ENCODE results near the gene DGLUCY.
A peak's percentile ranks its signal among the peaks of the same experiment; 100 is the strongest.
"Not testable (repeated sequence)": the region's sequence is repeated elsewhere in the genome, so short reads cannot be mapped to it uniquely, and the experiment has no call there.

Gene DGLUCY

DNA sequence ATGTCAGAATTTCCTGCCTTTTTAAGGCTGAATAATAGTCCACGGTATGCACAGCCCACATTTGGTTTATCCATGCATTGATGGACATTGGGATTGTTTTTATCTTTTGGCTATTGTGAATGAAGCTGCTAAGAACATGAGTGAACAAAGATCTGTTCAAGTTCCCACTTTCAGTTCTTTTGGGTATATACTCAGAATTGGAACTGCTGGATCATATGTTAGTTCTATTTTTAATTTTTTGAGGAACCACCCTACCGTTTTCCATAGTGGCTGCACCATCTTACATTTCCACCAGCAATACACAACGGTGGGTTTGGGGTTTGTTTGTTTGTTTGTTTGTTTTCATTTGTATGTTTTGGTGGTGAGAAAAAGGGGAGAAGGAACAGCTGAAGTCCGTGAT, 124.2 kb downstream of the DGLUCY start:
- DNase-seq (ENCODE audit: low spot score in 2 of 2): no peak
- Mint-ChIP-seq H3K4me3 (no peak overlapping the region), H3K27ac (no peak overlapping the region), H3K36me3 (peaks cover 2% of the 10 kb centered on the region), H3K9me3 (no peaks in the 10 kb centered on the region), H3K4me1 (peaks cover 17% of the 10 kb centered on the region), H3K27me3 (no peaks in the 10 kb centered on the region)
- no peak for ATAC-seq (ENCODE audit: low read depth)

DNA sequence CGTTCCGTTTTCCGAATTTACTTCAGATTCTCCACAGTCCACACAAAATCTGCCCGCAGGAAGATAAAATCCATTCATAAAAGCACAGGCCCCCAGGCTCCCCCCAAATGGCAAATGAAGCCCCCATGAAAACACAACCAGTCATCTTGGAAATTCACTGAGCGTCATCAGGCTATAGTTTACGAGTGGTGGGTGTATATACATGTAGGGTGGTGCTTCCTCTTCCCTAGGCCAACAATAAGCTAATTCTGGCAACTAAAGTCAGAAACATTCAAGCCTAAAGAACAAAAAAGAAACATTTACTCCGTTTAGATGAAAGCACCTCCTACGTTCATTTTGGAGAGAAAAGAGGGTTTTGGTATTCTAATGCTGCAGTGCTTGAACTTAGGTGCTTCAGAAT, 124.8 kb downstream of the DGLUCY start:
- Mint-ChIP-seq H3K27me3 (no peaks in the 10 kb centered on the region), H3K36me3 (peaks cover 2% of the 10 kb centered on the region), H3K4me1 (peaks cover 23% of the 10 kb centered on the region), H3K4me3 (no peak overlapping the region), H3K9me3 (no peaks in the 10 kb centered on the region), H3K27ac (no peak overlapping the region)
- ATAC-seq (ENCODE audit: low read depth): no peak
- DNase-seq (ENCODE audit: low spot score in 2 of 2): no peak

DNA sequence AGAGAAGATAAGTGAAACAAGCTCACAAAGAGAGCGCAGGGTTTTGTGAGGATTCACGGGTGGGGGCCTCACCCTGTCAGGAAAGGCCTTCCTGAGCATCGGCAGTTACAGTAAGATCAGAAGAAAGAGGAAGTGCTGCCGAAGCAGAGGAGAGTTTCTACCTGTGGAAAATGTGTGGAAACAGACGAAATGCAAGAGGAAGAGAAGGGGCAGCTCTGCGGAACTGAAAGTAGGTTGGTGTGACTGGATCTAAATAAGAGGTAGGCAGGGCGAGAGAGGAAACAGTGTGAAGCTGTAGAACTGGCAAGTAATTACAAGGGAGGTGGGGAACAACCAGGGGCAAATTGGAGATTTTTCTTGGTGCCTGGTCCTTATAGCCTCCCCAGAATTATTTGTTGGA, 128.0 kb downstream of the DGLUCY start:
- Mint-ChIP-seq H3K27me3 (no peaks in the 10 kb centered on the region), H3K36me3 (no peaks in the 10 kb centered on the region), H3K9me3 (no peaks in the 10 kb centered on the region), H3K27ac (peak overlapping the region; percentile 42), H3K4me1 (peaks cover 28% of the 10 kb centered on the region), H3K4me3 (peak overlapping the region; percentile 74)
- peak; percentile 39 to 54 for DNase-seq (ENCODE audit: low spot score in 2 of 2)
- peak; percentile 77 for ATAC-seq (ENCODE audit: low read depth)

DNA sequence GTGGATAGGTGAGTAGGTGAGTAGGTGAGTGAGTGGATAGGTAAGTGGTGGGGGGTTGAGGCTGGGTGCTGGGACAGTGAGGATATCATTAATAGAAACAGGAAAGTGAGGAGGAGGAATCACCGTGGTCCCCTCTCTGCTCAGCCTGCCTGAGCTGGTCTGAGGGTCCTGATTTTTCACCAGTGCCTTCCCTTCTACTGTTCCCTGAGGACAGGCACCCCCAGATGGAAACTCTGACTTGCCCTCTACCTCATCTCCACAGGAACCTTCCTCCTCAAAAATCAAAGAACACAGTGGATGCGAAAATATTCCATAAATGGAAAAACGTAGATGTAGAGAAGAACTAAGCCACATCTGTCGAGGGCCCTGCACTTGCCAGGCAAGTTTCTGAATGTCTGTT, 128.8 kb downstream of the DGLUCY start:
- ATAC-seq (ENCODE audit: low read depth) (no peak), DNase-seq (ENCODE audit: low spot score in 2 of 2) (no peak)
- H3K27ac Mint-ChIP-seq: peak overlapping the region; percentile 42
- peaks cover 3% of the 10 kb centered on the region for H3K9me3 Mint-ChIP-seq
- H3K4me3 Mint-ChIP-seq: peak overlapping the region; percentile 74
- peaks cover 31% of the 10 kb centered on the region for H3K4me1 Mint-ChIP-seq
- H3K36me3 Mint-ChIP-seq: peaks cover 3% of the 10 kb centered on the region
- no peaks in the 10 kb centered on the region for H3K27me3 Mint-ChIP-seq

DNA sequence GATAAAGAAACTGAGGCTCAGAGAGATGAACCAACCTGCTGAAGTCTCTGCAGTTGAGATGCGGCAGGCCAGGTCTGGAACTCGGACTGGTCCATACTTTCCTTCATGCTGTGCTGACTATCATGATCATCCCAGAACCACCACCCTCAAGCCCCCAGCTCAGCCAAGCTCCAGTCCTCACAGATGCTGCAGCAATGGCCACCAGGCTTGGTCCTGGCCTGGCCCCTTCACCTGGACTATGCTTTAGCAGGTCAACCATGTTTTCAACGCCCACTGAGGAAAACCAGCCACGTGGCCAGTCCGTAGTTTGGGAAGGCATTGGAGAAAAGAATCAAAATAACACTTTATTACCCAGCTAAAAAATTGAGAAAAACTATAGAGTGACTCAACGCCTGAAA, 129.2 kb downstream of the DGLUCY start:
- Mint-ChIP-seq H3K9me3 (peaks cover 3% of the 10 kb centered on the region), H3K27ac (peak overlapping the region; percentile 42), H3K4me1 (peaks cover 31% of the 10 kb centered on the region), H3K36me3 (peaks cover 3% of the 10 kb centered on the region), H3K4me3 (peak overlapping the region; percentile 74), H3K27me3 (no peaks in the 10 kb centered on the region)
- ATAC-seq (ENCODE audit: low read depth) (no peak), DNase-seq (ENCODE audit: low spot score in 2 of 2) (no peak)

DNA sequence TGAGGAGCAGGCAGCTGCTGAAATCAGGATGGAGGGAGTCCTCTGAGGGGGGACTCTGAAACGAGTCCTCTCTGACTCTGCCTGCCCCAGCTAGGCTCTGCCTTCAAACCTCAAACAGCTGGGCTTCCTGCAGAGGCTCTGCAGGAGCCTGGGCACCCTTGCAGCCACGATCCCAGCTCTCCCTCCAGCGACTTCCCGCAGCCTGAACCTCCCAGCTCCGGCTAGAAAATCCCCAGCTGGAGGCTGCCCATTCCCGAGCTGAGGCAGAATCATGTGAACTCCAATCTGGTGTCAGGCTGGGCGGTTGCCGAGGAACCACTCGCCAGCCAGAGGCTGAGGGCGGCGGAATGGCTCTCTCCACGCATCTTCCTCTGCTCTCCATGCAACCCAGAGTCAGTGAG, 130.6 kb downstream of the DGLUCY start, which contains the start of gene GPR68:
Gene GPR68, minus strand, starts transcription at position 204 of the 401 bp plus-strand sequence. CDS start 9,654 bp downstream, outside the sequence.
- DNase-seq (ENCODE audit: low spot score in 2 of 2): no peak

DNA sequence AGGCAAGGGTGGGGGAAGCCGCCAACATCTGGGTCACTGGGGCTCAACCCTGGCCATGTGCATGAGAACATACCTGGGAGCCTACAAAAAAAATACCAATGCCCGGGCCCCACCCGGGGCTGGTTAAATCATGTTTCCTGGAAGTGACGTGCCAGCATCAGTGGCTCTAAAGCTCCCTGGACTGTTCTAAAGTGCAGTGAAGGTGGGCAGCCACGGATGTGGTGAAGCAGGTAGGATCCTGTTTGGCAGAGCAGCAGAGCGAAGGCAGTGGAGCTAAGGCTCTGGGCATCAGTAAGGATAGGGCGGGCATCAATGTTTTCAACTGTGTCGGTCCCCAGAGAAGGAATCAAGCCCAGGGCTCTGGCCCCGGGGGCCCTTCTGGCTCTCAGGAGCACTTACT, 131.2 kb downstream of the DGLUCY start:
- Mint-ChIP-seq H3K27me3 (no peaks in the 10 kb centered on the region), H3K27ac (no peak overlapping the region), H3K4me3 (no peak overlapping the region), H3K4me1 (peaks cover 41% of the 10 kb centered on the region), H3K36me3 (peaks cover 3% of the 10 kb centered on the region), H3K9me3 (peaks cover 3% of the 10 kb centered on the region)
- ATAC-seq (ENCODE audit: low read depth) (no peak), DNase-seq (ENCODE audit: low spot score in 2 of 2) (no peak)

More for the DNA sequence above, 130.6 kb downstream of the DGLUCY start, which contains the start of gene GPR68:
- peak within 1 kb of the TSS; percentile 42 for H3K27ac Mint-ChIP-seq
- peak within 1 kb of the TSS; percentile 74 for H3K4me3 Mint-ChIP-seq
- H3K36me3 Mint-ChIP-seq: peaks cover 3% of the 10 kb centered on the region
- H3K4me1 Mint-ChIP-seq: peaks cover 36% of the 10 kb centered on the region
- ATAC-seq (ENCODE audit: low read depth): no peak
- peaks cover 3% of the 10 kb centered on the region for H3K9me3 Mint-ChIP-seq
- H3K27me3 Mint-ChIP-seq: no peaks in the 10 kb centered on the region

DNA sequence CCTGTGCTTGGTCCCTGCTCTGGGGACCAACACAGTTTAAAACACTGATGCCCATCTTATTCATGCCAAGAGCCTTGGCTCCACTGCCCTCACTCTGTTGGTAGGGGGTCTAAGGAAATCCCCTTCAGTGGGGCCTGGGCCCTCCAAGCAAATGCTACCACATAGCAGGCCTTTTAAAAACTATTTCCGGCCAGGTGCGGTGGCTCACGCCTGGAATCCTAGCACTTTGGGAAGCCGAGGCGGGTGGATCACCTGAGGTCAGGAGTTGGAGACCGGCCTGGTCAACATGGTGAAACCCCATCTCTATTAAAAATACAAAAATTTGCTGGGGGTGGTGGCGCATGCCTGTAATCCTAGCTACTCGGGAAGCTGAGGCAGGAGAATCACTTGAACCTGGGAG, 131.7 kb downstream of the DGLUCY start:
- H3K4me3 Mint-ChIP-seq; H3K27ac Mint-ChIP-seq; ATAC-seq (ENCODE audit: low read depth); H3K27me3 Mint-ChIP-seq; DNase-seq (ENCODE audit: low spot score in 2 of 2); H3K36me3 Mint-ChIP-seq; H3K9me3 Mint-ChIP-seq: not testable (repeated sequence)
- peaks cover 47% of the 10 kb centered on the region for H3K4me1 Mint-ChIP-seq

DNA sequence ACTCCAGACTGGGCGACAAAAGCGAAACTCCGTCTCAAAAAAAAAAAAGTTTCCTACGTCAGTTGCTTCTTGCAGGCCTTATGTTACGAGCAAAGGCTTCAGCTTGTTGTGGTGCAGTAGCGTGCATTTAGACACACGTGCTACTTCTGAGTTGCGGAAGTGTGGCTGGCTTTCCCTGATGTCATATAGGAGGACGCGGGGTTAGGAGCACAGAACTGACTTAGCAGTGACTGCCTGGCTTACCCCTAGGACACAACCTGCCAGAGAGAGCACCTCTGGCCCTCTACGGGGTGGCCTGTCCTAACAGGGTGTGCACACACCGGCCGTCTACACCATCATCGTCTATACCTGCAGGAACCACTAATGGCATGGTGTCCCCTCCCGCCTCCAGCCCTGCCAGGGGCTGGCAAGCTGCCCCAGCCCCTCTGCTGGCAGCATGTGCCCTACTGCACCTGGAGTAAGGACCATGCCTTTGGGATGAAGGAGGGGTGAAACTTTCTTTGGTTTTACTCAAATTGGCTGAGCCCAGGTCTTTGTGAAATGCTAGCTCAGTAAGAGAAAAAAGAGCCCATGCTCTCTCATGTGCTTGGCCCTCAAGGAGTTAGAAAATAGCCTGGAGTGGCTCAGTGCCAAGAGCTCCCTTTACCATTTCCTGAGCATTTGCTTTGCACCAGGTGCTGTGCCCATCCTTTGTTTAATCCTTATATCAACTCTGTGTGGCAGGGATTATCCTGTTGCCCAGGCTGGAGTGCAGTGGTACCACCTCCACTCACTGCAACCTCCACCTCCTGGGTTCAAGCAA, 132.4 kb downstream of the DGLUCY start:
- Mint-ChIP-seq H3K27ac (no peak overlapping the region), H3K4me1 (peaks cover 50% of the 10 kb centered on the region), H3K27me3 (no peaks in the 10 kb centered on the region), H3K9me3 (peaks cover 3% of the 10 kb centered on the region), H3K36me3 (peaks cover 3% of the 10 kb centered on the region), H3K4me3 (no peak overlapping the region)
- DNase-seq (ENCODE audit: low spot score in 2 of 2) (no peak), ATAC-seq (ENCODE audit: low read depth) (no peak)

DNA sequence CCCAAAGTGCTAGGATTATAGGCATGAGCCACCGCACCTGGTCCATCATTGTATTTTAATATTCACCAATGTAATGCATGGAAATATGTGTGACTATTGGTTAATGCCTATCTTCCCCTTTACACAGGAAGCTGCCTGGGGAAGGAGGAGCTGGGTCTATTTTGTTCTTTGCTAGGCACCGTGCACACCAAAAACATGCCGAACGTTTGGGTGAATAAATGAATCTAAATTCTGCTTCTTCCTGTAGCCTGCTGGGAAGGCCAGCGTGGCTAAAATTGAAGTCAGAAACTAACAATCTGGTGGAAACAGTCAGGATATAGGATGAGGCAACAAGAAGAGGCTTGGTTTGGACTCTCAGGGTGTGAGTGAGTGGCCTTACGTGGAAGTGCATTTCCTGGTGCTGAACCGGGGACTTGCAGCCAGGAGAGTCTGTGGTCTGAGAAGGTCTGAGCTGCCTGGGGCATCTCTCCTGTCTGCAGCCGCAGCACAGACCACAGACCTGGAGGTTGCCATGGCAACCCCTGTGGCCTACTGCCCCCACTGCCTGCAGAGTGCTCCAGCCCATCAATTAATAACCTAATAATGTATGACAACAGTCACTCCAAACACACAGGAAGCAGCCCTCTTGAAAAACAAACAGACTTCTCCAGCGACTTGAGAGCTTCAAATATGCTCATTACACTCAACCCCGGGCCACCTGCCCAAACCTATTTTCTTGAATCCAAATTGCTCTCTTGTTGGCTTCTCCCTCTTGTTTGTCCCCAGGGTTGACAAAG, 136.2 kb downstream of the DGLUCY start:
- DNase-seq (ENCODE audit: low spot score in 2 of 2): peak in 1 of 2 donors; percentile 28
- Mint-ChIP-seq H3K27ac (peak overlapping the region; percentile 95), H3K27me3 (no peaks in the 10 kb centered on the region), H3K4me1 (peaks cover 39% of the 10 kb centered on the region), H3K36me3 (peaks cover 3% of the 10 kb centered on the region), H3K4me3 (peak overlapping the region; percentile 58), H3K9me3 (peaks cover 3% of the 10 kb centered on the region)
- ATAC-seq (ENCODE audit: low read depth): peak; percentile 56

DNA sequence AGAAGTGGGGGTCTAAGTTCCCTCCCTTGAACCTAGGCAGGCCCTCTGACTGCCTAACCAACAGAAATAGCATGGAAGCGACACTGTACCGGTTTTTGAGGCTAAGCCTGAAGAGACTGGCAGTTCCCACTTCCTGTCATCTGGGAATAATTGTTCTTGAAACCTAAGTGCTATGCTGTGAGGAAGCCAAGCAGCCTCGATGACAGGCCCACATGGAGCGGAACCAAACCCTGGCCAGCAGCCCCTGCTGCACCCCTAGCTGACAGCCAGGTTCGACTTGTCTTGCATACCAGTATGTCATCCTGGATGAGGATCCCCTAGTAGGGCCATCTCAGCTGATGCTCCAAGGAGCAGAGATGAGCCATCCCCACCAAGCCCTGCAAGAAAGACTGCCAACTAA, 137.0 kb downstream of the DGLUCY start:
- peak overlapping the region; percentile 95 for H3K27ac Mint-ChIP-seq
- peaks cover 3% of the 10 kb centered on the region for H3K9me3 Mint-ChIP-seq
- no peaks in the 10 kb centered on the region for H3K27me3 Mint-ChIP-seq
- DNase-seq (ENCODE audit: low spot score in 2 of 2) (no peak), ATAC-seq (ENCODE audit: low read depth) (no peak)
- peak overlapping the region; percentile 17 for H3K4me3 Mint-ChIP-seq
- peaks cover 3% of the 10 kb centered on the region for H3K36me3 Mint-ChIP-seq
- peaks cover 41% of the 10 kb centered on the region for H3K4me1 Mint-ChIP-seq

DNA sequence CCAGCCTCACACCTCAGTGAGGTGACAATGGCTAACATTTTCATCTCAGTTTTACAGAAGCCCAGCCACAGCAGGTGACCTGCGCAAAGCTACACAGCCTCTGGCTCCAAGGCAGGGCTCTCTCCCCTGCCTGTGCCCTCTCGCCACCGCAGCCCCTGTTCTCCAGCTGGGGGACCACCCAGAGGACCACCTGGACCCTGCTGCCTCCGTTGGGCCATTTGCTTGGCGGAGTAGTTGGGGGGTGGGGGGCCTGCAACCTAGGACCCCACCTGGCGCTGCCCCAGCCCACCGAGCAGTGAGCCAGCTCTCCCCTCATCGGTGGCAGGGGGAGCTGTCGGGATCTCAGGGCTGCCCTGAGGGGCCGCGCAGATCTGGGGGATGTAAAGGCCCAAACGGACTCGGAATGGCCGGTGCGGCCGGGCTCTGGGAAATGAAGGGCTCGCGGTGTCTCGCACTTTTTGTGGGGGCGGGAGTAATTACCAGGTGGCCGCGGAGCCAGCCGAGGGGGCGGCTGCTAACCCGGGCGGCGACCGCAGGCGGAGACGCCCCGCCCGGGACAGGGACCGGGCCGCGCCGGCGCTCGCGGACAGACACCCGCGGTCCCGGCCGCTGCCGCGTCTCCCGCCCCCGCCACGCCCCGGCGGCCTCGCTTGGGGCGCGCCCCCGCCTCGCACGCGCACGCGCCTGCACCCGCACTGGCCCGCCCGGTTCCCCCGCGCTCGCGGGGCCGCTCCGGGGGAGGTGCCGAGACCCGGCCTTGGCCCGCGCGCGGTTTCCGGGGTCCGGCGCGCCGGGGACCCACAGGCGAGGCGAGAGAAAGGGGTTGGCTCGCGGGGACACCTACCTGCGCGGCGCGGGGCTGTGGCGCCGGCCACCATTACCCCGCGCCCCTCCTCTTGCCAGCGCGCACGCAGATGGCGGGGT, 139.3 kb downstream of the DGLUCY start:
- peaks cover 44% of the 10 kb centered on the region for H3K4me1 Mint-ChIP-seq
- H3K27me3 Mint-ChIP-seq: no peaks in the 10 kb centered on the region
- ATAC-seq (ENCODE audit: low read depth) (peak; percentile 56), DNase-seq (ENCODE audit: low spot score in 2 of 2) (peak; percentile 38 to 49)
- H3K9me3 Mint-ChIP-seq: no peaks in the 10 kb centered on the region
- peak overlapping the region; percentile 79 for H3K4me3 Mint-ChIP-seq
- no peaks in the 10 kb centered on the region for H3K36me3 Mint-ChIP-seq
- peak overlapping the region; percentile 6 for H3K27ac Mint-ChIP-seq

DNA sequence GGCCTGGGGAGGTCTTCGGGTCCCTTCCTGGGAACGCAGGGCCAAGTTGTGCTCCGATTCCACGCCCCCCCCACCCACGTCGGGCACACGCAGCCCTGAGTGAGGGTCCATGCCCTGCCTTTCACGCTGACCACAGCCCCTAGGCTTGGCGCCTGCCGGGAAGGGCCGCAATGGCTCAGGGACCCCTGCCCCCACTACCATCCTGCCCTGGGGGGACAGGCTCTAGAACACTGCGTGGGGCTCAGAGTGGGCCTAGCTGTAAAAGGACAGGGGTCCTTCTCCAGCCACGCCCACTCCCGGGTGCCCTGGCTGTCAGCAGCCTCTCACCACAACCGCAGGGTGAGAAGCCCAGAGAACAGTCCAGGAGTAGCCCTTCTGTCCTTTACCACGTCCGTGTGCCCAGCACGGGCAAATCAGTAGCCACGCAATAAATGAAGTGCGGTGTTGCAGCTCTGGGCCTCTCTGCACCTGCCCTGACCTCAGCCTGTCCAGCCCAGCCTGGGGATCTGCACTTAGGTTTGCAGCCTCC, 140.0 kb downstream of the DGLUCY start:
- ATAC-seq (ENCODE audit: low read depth) (no peak), DNase-seq (ENCODE audit: low spot score in 2 of 2) (no peak)
- H3K36me3 Mint-ChIP-seq: no peaks in the 10 kb centered on the region
- no peaks in the 10 kb centered on the region for H3K9me3 Mint-ChIP-seq
- H3K27ac Mint-ChIP-seq: peak overlapping the region; percentile 6
- peak overlapping the region; percentile 79 for H3K4me3 Mint-ChIP-seq
- no peaks in the 10 kb centered on the region for H3K27me3 Mint-ChIP-seq
- H3K4me1 Mint-ChIP-seq: peaks cover 41% of the 10 kb centered on the region
